SK-N-MC (cell line): ENCODE data around the gene PACRG.

Experiments
- EZH2 ChIP-seq: fragments of 200-600 bp; sonication (generic); IDR thresholded peaks from one replicate; pipeline ENCODE4 v1.6.1; 2017; ENCODE audit warnings: antibody characterized with exemption
- FOXP2 ChIP-seq: optimal IDR thresholded peaks from 2 replicates; pipeline ENCODE3; 2011; ENCODE audit warnings: mild to moderate bottlenecking, moderate library complexity; ENCODE audit not compliant: insufficient read depth; ENCODE audit errors: extremely low read length, control extremely low read depth
- POLR2AphosphoS5 ChIP-seq: IDR thresholded peaks from 2 replicates; pipeline ENCODE4 v1.6.1; 2012; ENCODE audit warnings: mild to moderate bottlenecking, low read depth, low read length, borderline replicate concordance

DNA sequence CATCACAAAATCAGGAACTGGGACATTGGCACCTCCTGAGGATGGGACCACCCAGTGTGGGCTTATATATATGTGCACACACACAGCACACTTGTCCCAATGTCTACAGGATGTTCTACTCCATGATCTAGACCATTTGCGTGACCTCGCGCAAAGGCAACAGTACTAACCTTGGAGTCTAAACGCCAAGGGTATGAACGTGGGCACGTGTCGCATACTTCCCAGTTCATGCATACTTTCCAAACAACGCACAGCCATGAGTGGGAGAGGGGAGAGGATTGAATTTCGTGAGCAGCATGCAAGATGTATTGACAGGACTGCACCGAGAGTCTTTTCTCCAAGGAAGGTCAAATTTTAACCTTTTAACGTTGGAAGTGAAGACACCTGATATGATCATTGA is 472.5 kb downstream of the PACRG start:
- TF ChIP-seq FOXP2 (no peak), EZH2 (no peak), POLR2AphosphoS5 (no peak)
